Ramos (cell line): Measurements from ENCODE around the gene AAGAB.

Experiments
- in situ Hi-C: fragments of 300-500 bp; cut with MboI; formaldehyde crosslinking; loops from one replicate; pipeline ENCODE4 v1.14.3; 2022; ENCODE audit warnings: low sequenced_read_pairs; ENCODE audit not compliant: unreplicated experiment

AAGAB gene

GRCh38 chr15:67215102-67215501 is 39.4 kb downstream of the AAGAB start:
- in situ Hi-C loops, result no loop called here

- in situ Hi-C loops, result no loop called here
These were observed 41.6 kb downstream of the AAGAB start for GRCh38 chr15:67212684-67213367.

- in situ Hi-C loops, result no loop called here
These were observed 43.8 kb downstream of the AAGAB start for GRCh38 chr15:67210555-67211168.

GRCh38 chr15:67208396-67208795 is 46.1 kb downstream of the AAGAB start:
- in situ Hi-C loops, result no loop called here

- in situ Hi-C loops, result no loop called here
These were observed 46.8 kb downstream of the AAGAB start for GRCh38 chr15:67207555-67208207.

GRCh38 chr15:67202991-67203390 is 51.5 kb downstream of the AAGAB start:
- in situ Hi-C loops, result no loop called here

- in situ Hi-C loops, result no loop called here
These were observed 52.4 kb downstream of the AAGAB start for GRCh38 chr15:67202091-67202490.

- in situ Hi-C loops, result no loop called here
These were observed 53.3 kb downstream of the AAGAB start for GRCh38 chr15:67201136-67201535.

- in situ Hi-C loops, result no loop called here
These were observed 54.3 kb downstream of the AAGAB start for GRCh38 chr15:67199881-67200763.

- in situ Hi-C loops, result no loop called here
These were observed 55.1 kb downstream of the AAGAB start for GRCh38 chr15:67199391-67199790.

GRCh38 chr15:67198157-67198754 is 56.2 kb downstream of the AAGAB start:
- in situ Hi-C loops, result no loop called here

- in situ Hi-C loops, result no loop called here
These were observed 57.1 kb downstream of the AAGAB start for GRCh38 chr15:67197364-67197695.

GRCh38 chr15:67196672-67197363 is 57.6 kb downstream of the AAGAB start:
- in situ Hi-C loops, result no loop called here

GRCh38 chr15:67196222-67196621 is 58.2 kb downstream of the AAGAB start:
- in situ Hi-C loops, result no loop called here

GRCh38 chr15:67195305-67195704 is 59.2 kb downstream of the AAGAB start:
- in situ Hi-C loops, result no loop called here

GRCh38 chr15:67194171-67195114 is 60.0 kb downstream of the AAGAB start:
- in situ Hi-C loops, result no loop called here

- in situ Hi-C loops, result no loop called here
These were observed 61.1 kb downstream of the AAGAB start for GRCh38 chr15:67193223-67193990.
